ENCODE data around the gene STK17B.
A peak's percentile ranks its signal among the peaks of the same experiment; 100 is the strongest.

The STK17B gene

GRCh38 chr2:196170213-196170605 lies 1.2 kb downstream of the STK17B start:
- Histone ChIP-seq H3K36me3 (ENCODE audit: control insufficient read depth in 1 of 2, insufficient read depth in 2 of 2, low read length in 2 of 2) (no peaks in the 10 kb centered on the region), H3K27me3 (ENCODE audit: low read depth, low read length) (no peaks in the 10 kb centered on the region), H3K27ac (ENCODE audit: low read length) (peak overlapping the region; percentile 93), H3K4me1 (ENCODE audit: control insufficient read depth in 1 of 2, insufficient read depth in 2 of 2, low read length in 2 of 2) (peaks cover 4 to 5% of the 10 kb centered on the region in 2 donors), H3K4me3 (ENCODE audit: low read depth in 1 of 2, low read length in 2 of 2) (peak overlapping the region; percentile 83 to 97), H3K9me3 (ENCODE audit: control insufficient read depth in 1 of 2, low read length in 2 of 2) (no peaks in the 10 kb centered on the region)

GRCh38 chr2:196169516-196169915 lies 1.9 kb downstream of the STK17B start:
- Histone ChIP-seq H3K36me3 (ENCODE audit: control insufficient read depth in 1 of 2, insufficient read depth in 2 of 2, low read length in 2 of 2) (no peaks in the 10 kb centered on the region), H3K4me3 (ENCODE audit: low read depth in 1 of 2, low read length in 2 of 2) (peak overlapping the region; percentile 83 to 97), H3K9me3 (ENCODE audit: control insufficient read depth in 1 of 2, low read length in 2 of 2) (no peaks in the 10 kb centered on the region), H3K4me1 (ENCODE audit: control insufficient read depth in 1 of 2, insufficient read depth in 2 of 2, low read length in 2 of 2) (peaks cover 4 to 5% of the 10 kb centered on the region in 2 donors), H3K27me3 (ENCODE audit: low read depth, low read length) (no peaks in the 10 kb centered on the region), H3K27ac (ENCODE audit: low read length) (peak overlapping the region; percentile 93)

- Histone ChIP-seq H3K4me3 (ENCODE audit: low read depth in 1 of 2, low read length in 2 of 2) (peak overlapping the region in 1 of 2 donors; percentile 41), H3K9me3 (ENCODE audit: control insufficient read depth in 1 of 2, low read length in 2 of 2) (no peaks in the 10 kb centered on the region), H3K27me3 (ENCODE audit: low read depth, low read length) (no peaks in the 10 kb centered on the region), H3K36me3 (ENCODE audit: control insufficient read depth in 1 of 2, insufficient read depth in 2 of 2, low read length in 2 of 2) (no peaks in the 10 kb centered on the region), H3K4me1 (ENCODE audit: control insufficient read depth in 1 of 2, insufficient read depth in 2 of 2, low read length in 2 of 2) (peaks cover 4 to 5% of the 10 kb centered on the region in 2 donors), H3K27ac (ENCODE audit: low read length) (peak overlapping the region; percentile 82)
Observed at GRCh38 chr2:196168181-196168580, 3.2 kb downstream of the STK17B start.

- Histone ChIP-seq H3K36me3 (ENCODE audit: control insufficient read depth in 1 of 2, insufficient read depth in 2 of 2, low read length in 2 of 2) (peaks cover 3 to 4% of the 10 kb centered on the region in 2 donors), H3K9me3 (ENCODE audit: control insufficient read depth in 1 of 2, low read length in 2 of 2) (no peaks in the 10 kb centered on the region), H3K4me3 (ENCODE audit: low read depth in 1 of 2, low read length in 2 of 2) (peak overlapping the region in 1 of 2 donors; percentile 41), H3K27ac (ENCODE audit: low read length) (peak overlapping the region; percentile 82), H3K4me1 (ENCODE audit: control insufficient read depth in 1 of 2, insufficient read depth in 2 of 2, low read length in 2 of 2) (peaks cover 4 to 5% of the 10 kb centered on the region in 2 donors), H3K27me3 (ENCODE audit: low read depth, low read length) (no peaks in the 10 kb centered on the region)
Observed at GRCh38 chr2:196167666-196168065, 3.7 kb downstream of the STK17B start.

GRCh38 chr2:196166876-196167275 lies 4.5 kb downstream of the STK17B start:
- peak overlapping the region in 1 of 2 donors; percentile 41 for H3K4me3 ChIP-seq (ENCODE audit: low read depth in 1 of 2, low read length in 2 of 2)

GRCh38 chr2:196165016-196165415 lies 6.4 kb downstream of the STK17B start:
- H3K9me3 ChIP-seq (ENCODE audit: control insufficient read depth in 1 of 2, low read length in 2 of 2) = no peaks in the 10 kb centered on the region
- no peak overlapping the region for H3K4me3 ChIP-seq (ENCODE audit: low read depth in 1 of 2, low read length in 2 of 2)
- H3K36me3 ChIP-seq (ENCODE audit: control insufficient read depth in 1 of 2, insufficient read depth in 2 of 2, low read length in 2 of 2) = peaks cover 6 to 7% of the 10 kb centered on the region in 2 donors
- no peaks in the 10 kb centered on the region for H3K27me3 ChIP-seq (ENCODE audit: low read depth, low read length)
- peaks cover 0 to 3% of the 10 kb centered on the region in 2 donors for H3K4me1 ChIP-seq (ENCODE audit: control insufficient read depth in 1 of 2, insufficient read depth in 2 of 2, low read length in 2 of 2)
- no peak overlapping the region for H3K27ac ChIP-seq (ENCODE audit: low read length)

More at GRCh38 chr2:196166876-196167275, 4.5 kb downstream of the STK17B start:
- H3K9me3 ChIP-seq (ENCODE audit: control insufficient read depth in 1 of 2, low read length in 2 of 2) = no peaks in the 10 kb centered on the region
- peaks cover 6 to 7% of the 10 kb centered on the region in 2 donors for H3K36me3 ChIP-seq (ENCODE audit: control insufficient read depth in 1 of 2, insufficient read depth in 2 of 2, low read length in 2 of 2)
- no peaks in the 10 kb centered on the region for H3K27me3 ChIP-seq (ENCODE audit: low read depth, low read length)
- peaks cover 0 to 4% of the 10 kb centered on the region in 2 donors for H3K4me1 ChIP-seq (ENCODE audit: control insufficient read depth in 1 of 2, insufficient read depth in 2 of 2, low read length in 2 of 2)
- peak overlapping the region; percentile 82 for H3K27ac ChIP-seq (ENCODE audit: low read length)

GRCh38 chr2:196163285-196163684 lies 8.1 kb downstream of the STK17B start:
- H3K27me3 ChIP-seq (ENCODE audit: low read depth, low read length) = no peaks in the 10 kb centered on the region
- no peak overlapping the region for H3K4me3 ChIP-seq (ENCODE audit: low read depth in 1 of 2, low read length in 2 of 2)
- no peaks in the 10 kb centered on the region for H3K9me3 ChIP-seq (ENCODE audit: control insufficient read depth in 1 of 2, low read length in 2 of 2)
- no peaks in the 10 kb centered on the region for H3K4me1 ChIP-seq (ENCODE audit: control insufficient read depth in 1 of 2, insufficient read depth in 2 of 2, low read length in 2 of 2)
- H3K27ac ChIP-seq (ENCODE audit: low read length) = no peak overlapping the region
- H3K36me3 ChIP-seq (ENCODE audit: control insufficient read depth in 1 of 2, insufficient read depth in 2 of 2, low read length in 2 of 2) = peaks cover 6 to 7% of the 10 kb centered on the region in 2 donors

GRCh38 chr2:196162586-196163175 lies 8.7 kb downstream of the STK17B start:
- no peak overlapping the region for H3K27ac ChIP-seq (ENCODE audit: low read length)
- H3K27me3 ChIP-seq (ENCODE audit: low read depth, low read length) = no peaks in the 10 kb centered on the region
- H3K9me3 ChIP-seq (ENCODE audit: control insufficient read depth in 1 of 2, low read length in 2 of 2) = no peaks in the 10 kb centered on the region
- peaks cover 6 to 7% of the 10 kb centered on the region in 2 donors for H3K36me3 ChIP-seq (ENCODE audit: control insufficient read depth in 1 of 2, insufficient read depth in 2 of 2, low read length in 2 of 2)
- H3K4me3 ChIP-seq (ENCODE audit: low read depth in 1 of 2, low read length in 2 of 2) = no peak overlapping the region
- no peaks in the 10 kb centered on the region for H3K4me1 ChIP-seq (ENCODE audit: control insufficient read depth in 1 of 2, insufficient read depth in 2 of 2, low read length in 2 of 2)

- Histone ChIP-seq H3K36me3 (ENCODE audit: control insufficient read depth in 1 of 2, insufficient read depth in 2 of 2, low read length in 2 of 2) (peaks cover 6 to 7% of the 10 kb centered on the region in 2 donors), H3K4me3 (ENCODE audit: low read depth in 1 of 2, low read length in 2 of 2) (no peak overlapping the region), H3K4me1 (ENCODE audit: control insufficient read depth in 1 of 2, insufficient read depth in 2 of 2, low read length in 2 of 2) (no peaks in the 10 kb centered on the region), H3K27me3 (ENCODE audit: low read depth, low read length) (no peaks in the 10 kb centered on the region), H3K27ac (ENCODE audit: low read length) (no peak overlapping the region), H3K9me3 (ENCODE audit: control insufficient read depth in 1 of 2, low read length in 2 of 2) (no peaks in the 10 kb centered on the region)
Observed at GRCh38 chr2:196160946-196161345, 10.4 kb downstream of the STK17B start.

GRCh38 chr2:196160101-196160500 lies 11.3 kb downstream of the STK17B start:
- Histone ChIP-seq H3K27ac (ENCODE audit: low read length) (peak overlapping the region; percentile 69), H3K4me3 (ENCODE audit: low read depth in 1 of 2, low read length in 2 of 2) (no peak overlapping the region), H3K9me3 (ENCODE audit: control insufficient read depth in 1 of 2, low read length in 2 of 2) (no peaks in the 10 kb centered on the region), H3K4me1 (ENCODE audit: control insufficient read depth in 1 of 2, insufficient read depth in 2 of 2, low read length in 2 of 2) (no peaks in the 10 kb centered on the region), H3K27me3 (ENCODE audit: low read depth, low read length) (no peaks in the 10 kb centered on the region), H3K36me3 (ENCODE audit: control insufficient read depth in 1 of 2, insufficient read depth in 2 of 2, low read length in 2 of 2) (peaks cover 6 to 7% of the 10 kb centered on the region in 2 donors)

GRCh38 chr2:196159221-196159892 lies 12.0 kb downstream of the STK17B start:
- Histone ChIP-seq H3K4me3 (ENCODE audit: low read depth in 1 of 2, low read length in 2 of 2) (no peak overlapping the region), H3K27me3 (ENCODE audit: low read depth, low read length) (no peaks in the 10 kb centered on the region), H3K36me3 (ENCODE audit: control insufficient read depth in 1 of 2, insufficient read depth in 2 of 2, low read length in 2 of 2) (peaks cover 6 to 11% of the 10 kb centered on the region in 2 donors), H3K27ac (ENCODE audit: low read length) (peak overlapping the region; percentile 49), H3K4me1 (ENCODE audit: control insufficient read depth in 1 of 2, insufficient read depth in 2 of 2, low read length in 2 of 2) (no peaks in the 10 kb centered on the region), H3K9me3 (ENCODE audit: control insufficient read depth in 1 of 2, low read length in 2 of 2) (no peaks in the 10 kb centered on the region)
